ENCODE data around the gene ARID5B. TPM values are rescaled to one million over a fixed set of nuclear protein-coding genes. Genes with fewer than 3 reads are reported as not detected.

Gene ARID5B
- total and polyA plus RNA-seq, 2 donors (not counting 1 experiment from before 2014, with no cell fraction given): 22.4 to 237 TPM

- Histone ChIP-seq H3K79me2 (ENCODE audit: control insufficient read depth, insufficient read depth, low read length) (peaks cover 90% of the 10 kb centered on the region), H3K27ac (ENCODE audit: low read length in 2 of 2) (peak overlapping the region; percentile 87 to 92), H3K9ac (ENCODE audit: low read length) (peak overlapping the region; percentile 38), H3K4me1 (ENCODE audit: control insufficient read depth in 2 of 2, insufficient read depth in 2 of 2, low read length in 2 of 2) (peaks cover 74 to 77% of the 10 kb centered on the region in 2 donors), H3K9me3 (ENCODE audit: control extremely low read depth in 1 of 3, control insufficient read depth in 2 of 3, insufficient read depth in 1 of 3, low read length in 2 of 3) (peaks cover 0 to 6% (median 1%) of the 10 kb centered on the region in 3 donors), H2AFZ (ENCODE audit: insufficient read depth, low read depth, low read length, poor library complexity, severe bottlenecking) (no peak overlapping the region), H3K36me3 (replicated peaks in 1 of 2; ENCODE audit: control extremely low read depth in 1 of 2, control insufficient read depth in 1 of 2, extremely low read depth in 1 of 2, insufficient read depth in 2 of 2, low read length in 1 of 2) (peaks cover 0 to 74% of the 10 kb centered on the region in 2 experiments), H3K4me3 (ENCODE audit: control extremely low read depth in 1 of 5, extremely low read depth in 1 of 5, insufficient read depth in 1 of 5, low read depth in 2 of 5, low read length in 4 of 5) (peak overlapping the region in 1 of 5 experiments; percentile 42), H3K27me3 (replicated peaks in 1 of 4; ENCODE audit: control extremely low read depth in 1 of 4, control insufficient read depth in 3 of 4, insufficient read depth in 4 of 4, low read length in 3 of 4) (no peaks in the 10 kb centered on the region), H3K4me2 (replicated peaks; ENCODE audit: low read depth, low read length, poor library complexity, severe bottlenecking) (peak overlapping the region; percentile 59), H4K20me1 (ENCODE audit: control insufficient read depth, insufficient read depth, low read length, poor library complexity, severe bottlenecking) (no peaks in the 10 kb centered on the region)
- ChIA-PET POLR2A (interaction anchor here (0.6 to 1.0 kb wide), 2 partner anchors 61 to 150 kb away, joined by 3 to 6 read pairs; no protein-coding TSS in a partner anchor), CTCF (interaction anchor here (1.1 to 6.3 kb wide), 6 partner anchors 8 to 153 kb away, joined by 3 to 49 read pairs (median 6); partner anchors contain the start of gene ARID5B)
- Mint-ChIP-seq H3K27me3 (no peaks in the 10 kb centered on the region), H3K9me3 (ENCODE audit: insufficient read depth) (no peaks in the 10 kb centered on the region), H3K4me1 (peaks cover 91% of the 10 kb centered on the region), H3K27ac (peak overlapping the region; percentile 91), H3K4me3 (peak overlapping the region; percentile 79)
- WGBS (ENCODE audit: insufficient coverage): no CpG with 5 or more reads among the region's 2 CpGs
- no peak for DNase-seq
- ATAC-seq (ENCODE audit: low read depth): no peak
- intact Hi-C loops (cut with micrococcal nuclease): loop anchor here (1.0 to 10.0 kb wide), 2 partner anchors 8 to 299 kb away; no protein-coding TSS in a partner anchor
- no peak for TF ChIP-seq CTCF (IDR thresholded peaks at IDR 0.05)
- TF ChIP-seq EZH2 (IDR thresholded peaks at IDR 0.05; ENCODE audit: borderline replicate concordance, insufficient read depth, low read depth, low read length, poor library complexity, severe bottlenecking): no peak
Measured at GRCh38 chr10:62053860-62054259, 152.4 kb downstream of the ARID5B start.

GRCh38 chr10:62054408-62054807 lies 152.9 kb downstream of the ARID5B start:
- peak overlapping the region in 1 of 5 experiments; percentile 42 for H3K4me3 ChIP-seq (ENCODE audit: control extremely low read depth in 1 of 5, extremely low read depth in 1 of 5, insufficient read depth in 1 of 5, low read depth in 2 of 5, low read length in 4 of 5)

More at GRCh38 chr10:62054408-62054807, 152.9 kb downstream of the ARID5B start:
- ATAC-seq (ENCODE audit: low read depth) (no peak), DNase-seq (peak; percentile 58)
- Mint-ChIP-seq H3K4me1 (peaks cover 91% of the 10 kb centered on the region), H3K27me3 (no peaks in the 10 kb centered on the region), H3K27ac (peak overlapping the region; percentile 91), H3K4me3 (peak overlapping the region; percentile 79), H3K9me3 (ENCODE audit: insufficient read depth) (no peaks in the 10 kb centered on the region)
- H3K9ac ChIP-seq (ENCODE audit: low read length): peak overlapping the region; percentile 38
- H3K9me3 ChIP-seq (ENCODE audit: control extremely low read depth in 1 of 3, control insufficient read depth in 2 of 3, insufficient read depth in 1 of 3, low read length in 2 of 3): peaks cover 0 to 6% (median 1%) of the 10 kb centered on the region in 3 donors
- ChIA-PET POLR2A (interaction anchor here (0.6 to 1.0 kb wide), 3 partner anchors 62 to 154 kb away, joined by 3 to 6 read pairs (median 4); no protein-coding TSS in a partner anchor), CTCF (interaction anchor here (0.5 to 6.3 kb wide), 7 partner anchors 8 to 153 kb away, joined by 3 to 49 read pairs (median 5); partner anchors contain the start of gene ARID5B)
- peak overlapping the region; percentile 87 to 92 for H3K27ac ChIP-seq (ENCODE audit: low read length in 2 of 2)
- no peak for TF ChIP-seq CTCF (IDR thresholded peaks at IDR 0.05)
- no peak for TF ChIP-seq EZH2 (IDR thresholded peaks at IDR 0.05; ENCODE audit: borderline replicate concordance, insufficient read depth, low read depth, low read length, poor library complexity, severe bottlenecking)
- intact Hi-C loops (cut with micrococcal nuclease): loop anchor here (1.0 to 10.0 kb wide), 2 partner anchors 8 to 300 kb away; no protein-coding TSS in a partner anchor
- H3K36me3 ChIP-seq (replicated peaks in 1 of 2; ENCODE audit: control extremely low read depth in 1 of 2, control insufficient read depth in 1 of 2, extremely low read depth in 1 of 2, insufficient read depth in 2 of 2, low read length in 1 of 2): peaks cover 0 to 76% of the 10 kb centered on the region in 2 experiments
- no peaks in the 10 kb centered on the region for H3K27me3 ChIP-seq (replicated peaks in 1 of 4; ENCODE audit: control extremely low read depth in 1 of 4, control insufficient read depth in 3 of 4, insufficient read depth in 4 of 4, low read length in 3 of 4)
- no peak overlapping the region for H2AFZ ChIP-seq (ENCODE audit: insufficient read depth, low read depth, low read length, poor library complexity, severe bottlenecking)
- H3K4me1 ChIP-seq (ENCODE audit: control insufficient read depth in 2 of 2, insufficient read depth in 2 of 2, low read length in 2 of 2): peaks cover 74 to 75% of the 10 kb centered on the region in 2 donors
- H3K4me2 ChIP-seq (replicated peaks; ENCODE audit: low read depth, low read length, poor library complexity, severe bottlenecking): peak overlapping the region; percentile 59
- no peaks in the 10 kb centered on the region for H4K20me1 ChIP-seq (ENCODE audit: control insufficient read depth, insufficient read depth, low read length, poor library complexity, severe bottlenecking)
- H3K79me2 ChIP-seq (ENCODE audit: control insufficient read depth, insufficient read depth, low read length): peaks cover 89% of the 10 kb centered on the region

All from B cell (primary cell).